ENCODE data around the gene N4BP2L2.

DNA sequence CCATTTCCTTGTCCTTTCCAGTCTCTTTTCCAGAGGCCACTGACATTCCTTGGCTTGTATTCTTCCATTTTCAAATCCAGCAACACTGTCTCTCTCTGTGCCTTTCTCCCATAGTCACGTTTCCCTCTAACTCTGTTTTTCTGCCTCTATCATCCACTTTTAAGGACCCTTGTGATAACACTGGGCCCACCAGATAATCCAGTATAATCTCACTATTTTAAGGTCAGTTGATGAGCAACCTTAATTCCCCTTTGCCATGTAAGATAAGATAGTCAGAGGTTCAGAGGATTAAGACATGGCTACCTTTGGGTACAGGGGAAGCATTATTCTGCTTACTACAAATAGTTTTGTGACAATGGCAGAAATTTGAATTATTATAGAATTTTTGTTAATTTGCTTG is 64.9 kb downstream of the N4BP2L2 start:
- TF ChIP-seq, protein P1, sequence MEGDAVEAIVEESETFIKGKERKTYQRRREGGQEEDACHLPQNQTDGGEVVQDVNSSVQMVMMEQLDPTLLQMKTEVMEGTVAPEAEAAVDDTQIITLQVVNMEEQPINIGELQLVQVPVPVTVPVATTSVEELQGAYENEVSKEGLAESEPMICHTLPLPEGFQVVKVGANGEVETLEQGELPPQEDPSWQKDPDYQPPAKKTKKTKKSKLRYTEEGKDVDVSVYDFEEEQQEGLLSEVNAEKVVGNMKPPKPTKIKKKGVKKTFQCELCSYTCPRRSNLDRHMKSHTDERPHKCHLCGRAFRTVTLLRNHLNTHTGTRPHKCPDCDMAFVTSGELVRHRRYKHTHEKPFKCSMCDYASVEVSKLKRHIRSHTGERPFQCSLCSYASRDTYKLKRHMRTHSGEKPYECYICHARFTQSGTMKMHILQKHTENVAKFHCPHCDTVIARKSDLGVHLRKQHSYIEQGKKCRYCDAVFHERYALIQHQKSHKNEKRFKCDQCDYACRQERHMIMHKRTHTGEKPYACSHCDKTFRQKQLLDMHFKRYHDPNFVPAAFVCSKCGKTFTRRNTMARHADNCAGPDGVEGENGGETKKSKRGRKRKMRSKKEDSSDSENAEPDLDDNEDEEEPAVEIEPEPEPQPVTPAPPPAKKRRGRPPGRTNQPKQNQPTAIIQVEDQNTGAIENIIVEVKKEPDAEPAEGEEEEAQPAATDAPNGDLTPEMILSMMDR (IDR thresholded peaks at IDR 0.05), result no peak
- no peak for TF ChIP-seq POLR2A (IDR thresholded peaks at IDR 0.05)
